Lower leg skin (tissue), 3 donors: ENCODE measurements around the gene DDX41.

Source experiments
- CTCF ChIP-seq, 3 donors: fragments of 450-650 bp; IDR thresholded peaks; one replicate each; pipeline ENCODE4 v1.5.1; 2016; ENCODE audit warnings: antibody characterized with exemption in 3 of 3, mild to moderate bottlenecking in 3 of 3, moderate library complexity in 2 of 3
- POLR2A ChIP-seq, 2 donors: fragments of 450-650 bp; IDR thresholded peaks; one replicate each; pipeline ENCODE4 v1.6.1; 2016 to 2017; ENCODE audit warnings: antibody characterized with exemption in 2 of 2, mild to moderate bottlenecking in 1 of 2, moderate library complexity in 1 of 2

- TF ChIP-seq CTCF (IDR thresholded peaks at IDR 0.05), result no peak
- TF ChIP-seq POLR2A (IDR thresholded peaks at IDR 0.05), result no peak
Measured at GRCh38 chr5:177528631-177529030, 11.9 kb upstream of the DDX41 start.
